Liver (tissue), 9 donors: ENCODE measurements around the gene RBM33. TPM values are rescaled to one million over a fixed set of nuclear protein-coding genes. Genes with fewer than 3 reads are reported as not detected.

Experiments used
- DNase-seq: peaks from one replicate; pipeline ENCODE4 v3.0.0-alpha.2; 2017; ENCODE audit warnings: low spot score
- H3K27ac ChIP-seq, 2 donors: one replicate each; pipeline ENCODE4 v1.7.0; 2013; ENCODE audit warnings: inconsistent platforms in 2 of 2, low read length in 2 of 2, control low read depth in 1 of 2, low read depth in 1 of 2, mild to moderate bottlenecking in 1 of 2
- H3K27me3 ChIP-seq, 4 donors: one replicate each; pipeline versions ENCODE4 v1.6.1 to v1.7.0; 2013; ENCODE audit warnings: low read length in 3 of 4, inconsistent platforms in 1 of 4, mild to moderate bottlenecking in 1 of 4, moderate library complexity in 1 of 4; ENCODE audit not compliant: control insufficient read depth in 4 of 4, insufficient read depth in 4 of 4
- H3K36me3 ChIP-seq, 4 donors: one replicate each; pipeline versions ENCODE4 v1.6.1 to v1.7.0; 2013; ENCODE audit warnings: low read length in 3 of 4, mild to moderate bottlenecking in 3 of 4, low read depth in 1 of 4, moderate library complexity in 1 of 4; ENCODE audit not compliant: control insufficient read depth in 4 of 4, insufficient read depth in 3 of 4
- H3K4me1 ChIP-seq, 4 donors: one replicate each; pipeline versions ENCODE4 v1.6.1 to v1.7.0; 2013; ENCODE audit warnings: low read length in 3 of 4, mild to moderate bottlenecking in 3 of 4, moderate library complexity in 1 of 4; ENCODE audit not compliant: control insufficient read depth in 4 of 4, insufficient read depth in 4 of 4
- H3K4me3 ChIP-seq, 3 donors: one replicate each; pipeline versions ENCODE4 v1.6.1 to v1.7.0; 2013; ENCODE audit warnings: low read length in 3 of 3, control low read depth in 1 of 3, low read depth in 1 of 3, mild to moderate bottlenecking in 1 of 3
- H3K9ac ChIP-seq, 2 donors: one replicate each; pipeline ENCODE4 v1.7.0; 2013; ENCODE audit warnings: low read length in 2 of 2, mild to moderate bottlenecking in 2 of 2, moderate library complexity in 2 of 2, control low read depth in 1 of 2, low read depth in 1 of 2
- H3K9me3 ChIP-seq, 4 donors: one replicate each; pipeline versions ENCODE4 v1.6.1 to v1.7.0; 2013; ENCODE audit warnings: low read length in 3 of 4; ENCODE audit not compliant: control insufficient read depth in 4 of 4
- ATF3 ChIP-seq: IDR thresholded peaks from 2 replicates; pipeline ENCODE4 v1.6.1; 2016; ENCODE audit warnings: antibody characterized with exemption
- CTCF ChIP-seq: fragments of 150-350 bp; IDR thresholded peaks from 2 replicates; pipeline ENCODE4 v1.5.1; 2017; ENCODE audit warnings: improper control_type of control experiment, low read depth, low read length; ENCODE audit not compliant: missing input control
- EGR1 ChIP-seq, 2 donors: IDR thresholded peaks; 2 replicates each; pipeline ENCODE4 v1.6.1; 2016 to 2018; ENCODE audit warnings: antibody characterized with exemption in 2 of 2, low read depth in 2 of 2
- FOXA1 ChIP-seq: IDR thresholded peaks from 2 replicates; pipeline ENCODE4 v1.6.1; 2016; ENCODE audit warnings: antibody characterized with exemption
- FOXA2 ChIP-seq: IDR thresholded peaks from 2 replicates; pipeline ENCODE4 v1.6.1; 2016; ENCODE audit warnings: antibody characterized with exemption
- GABPA ChIP-seq, 2 donors: IDR thresholded peaks in 1 of 2; conservative IDR thresholded peaks in 1 of 2; 2 replicates each; pipeline ENCODE4 v1.6.1; 2016; ENCODE audit warnings: antibody characterized with exemption in 2 of 2, mild to moderate bottlenecking in 1 of 2, moderate library complexity in 1 of 2
- HNF4A ChIP-seq, 2 donors: conservative IDR thresholded peaks; 2 replicates each; pipeline ENCODE4 v1.6.1; 2016; ENCODE audit warnings: antibody characterized with exemption in 2 of 2, mild to moderate bottlenecking in 2 of 2
- HNF4G ChIP-seq: IDR thresholded peaks from 2 replicates; pipeline ENCODE4 v1.6.1; 2016; ENCODE audit warnings: antibody characterized with exemption
- JUND ChIP-seq, 2 donors: IDR thresholded peaks; 2 replicates each; pipeline ENCODE4 v1.6.1; 2016; ENCODE audit warnings: antibody characterized with exemption in 2 of 2
- MAX ChIP-seq: IDR thresholded peaks from 2 replicates; pipeline ENCODE4 v1.6.1; 2016; ENCODE audit warnings: antibody characterized with exemption
- NR2F2 ChIP-seq: IDR thresholded peaks from 2 replicates; pipeline ENCODE4 v1.6.1; 2016; ENCODE audit warnings: antibody characterized with exemption
- RAD21 ChIP-seq, 2 donors: IDR thresholded peaks; 2 replicates each; pipeline ENCODE4 v1.6.1; 2016; ENCODE audit warnings: antibody characterized with exemption in 2 of 2, mild to moderate bottlenecking in 2 of 2
- REST ChIP-seq: IDR thresholded peaks from 2 replicates; pipeline ENCODE4 v1.6.1; 2016; ENCODE audit warnings: antibody characterized with exemption, mild to moderate bottlenecking
- RXRA ChIP-seq, 2 donors: IDR thresholded peaks; 2 replicates each; pipeline ENCODE4 v1.6.1; 2017 to 2018; ENCODE audit warnings: antibody characterized with exemption in 2 of 2, mild to moderate bottlenecking in 1 of 2
- SP1 ChIP-seq: IDR thresholded peaks from 2 replicates; pipeline ENCODE4 v1.6.1; 2018; ENCODE audit warnings: antibody characterized with exemption, mild to moderate bottlenecking
- TAF1 ChIP-seq: conservative IDR thresholded peaks from 2 replicates; pipeline ENCODE4 v1.6.1; 2016; ENCODE audit warnings: antibody characterized with exemption, mild to moderate bottlenecking
- YY1 ChIP-seq: IDR thresholded peaks from 2 replicates; pipeline ENCODE4 v1.6.1; 2016; ENCODE audit warnings: antibody characterized with exemption, mild to moderate bottlenecking
- ZBTB33 ChIP-seq: IDR thresholded peaks from 2 replicates; pipeline ENCODE4 v1.6.1; 2016; ENCODE audit warnings: antibody characterized with exemption
- WGBS: extraction: QIAGEN DNeasy Blood & Tissue Kit; methylation state at CpG from one replicate; pipeline ENCODE4 v1.1.7; 2013; 5-methylcytosine and 5-hydroxymethylcytosine counted together
- polyA plus RNA-seq, 2 donors: library from polyadenylated mRNA; stranded (reverse) in 1 of 2; unstranded in 1 of 2; fragments of 200-250 nt in 1 of 2; fragments of >200 nt in 1 of 2; fragmentation: Nextera tagmentation in 1 of 2; extraction: Ambion mirVana in 1 of 2; gene quantifications; one replicate each; pipeline versions ENCODE4 v1.2.1 to v1.2.3, GENCODE V29; 2013 to 2015
- total RNA-seq, 2 donors: library from RNA; depleted of rRNA; stranded (reverse); fragments of >200 nt; gene quantifications; one replicate each; pipeline ENCODE4 v1.2.3, GENCODE V29; 2014
- donor health status: healthy.
- donor health status: healthy.
- donor health status: healthy.
- donor health status: healthy.
- donor health status: healthy.

The RBM33 gene
- total and polyA plus RNA-seq, 4 donors, result 7.8 to 48.9 (median 28.2) TPM

GRCh38 chr7:155602750-155603149, 41.7 kb upstream of the RBM33 start:
- Histone ChIP-seq H3K9ac (no peak overlapping the region), H3K4me3 (no peak overlapping the region), H3K27ac (no peak overlapping the region), H3K4me1 (peaks cover 0 to 13% (median 11%) of the 10 kb centered on the region in 4 donors), H3K27me3 (no peaks in the 10 kb centered on the region), H3K9me3 (no peaks in the 10 kb centered on the region), H3K36me3 (no peaks in the 10 kb centered on the region)
- TF ChIP-seq ATF3 (no peak), GABPA (IDR thresholded peaks at IDR 0.05 in 1 of 2, conservative IDR thresholded peaks at IDR 0.05 in 1 of 2) (no peak), HNF4G (no peak), YY1 (no peak), TAF1 (no peak), CTCF (no peak), RAD21 (IDR thresholded peaks at IDR 0.05) (no peak), FOXA2 (no peak), RXRA (IDR thresholded peaks at IDR 0.05) (no peak), FOXA1 (no peak), MAX (no peak), NR2F2 (no peak), SP1 (no peak)
- no peak for DNase-seq
- 85% methylated on average over 7 of the region's 7 CpGs for WGBS

- H3K4me1 ChIP-seq, result peaks cover 0 to 7% (median 6%) of the 10 kb centered on the region in 4 donors
- TF ChIP-seq ZBTB33 (no peak), CTCF (no peak), JUND (IDR thresholded peaks at IDR 0.05) (no peak), MAX (no peak), FOXA1 (no peak), FOXA2 (no peak), NR2F2 (no peak), SP1 (no peak), TAF1 (no peak), ATF3 (no peak), RAD21 (IDR thresholded peaks at IDR 0.05) (no peak), HNF4G (no peak), REST (no peak), HNF4A (conservative IDR thresholded peaks at IDR 0.05) (no peak), RXRA (IDR thresholded peaks at IDR 0.05) (no peak), YY1 (no peak), GABPA (IDR thresholded peaks at IDR 0.05 in 1 of 2, conservative IDR thresholded peaks at IDR 0.05 in 1 of 2) (no peak), EGR1 (IDR thresholded peaks at IDR 0.05; ENCODE audit: low read depth in 2 of 2) (no peak)
- no peak overlapping the region for H3K4me3 ChIP-seq
- no peak for DNase-seq
- H3K27ac ChIP-seq, result no peak overlapping the region
- WGBS, result 80% methylated on average over 19 of the region's 19 CpGs
- H3K9ac ChIP-seq, result no peak overlapping the region
- H3K27me3 ChIP-seq, result no peaks in the 10 kb centered on the region
- H3K9me3 ChIP-seq, result no peaks in the 10 kb centered on the region
- no peaks in the 10 kb centered on the region for H3K36me3 ChIP-seq
Observed at GRCh38 chr7:155603205-155603857, 41.1 kb upstream of the RBM33 start.
